Measurements from ENCODE around the gene C16orf89.

- TF ChIP-seq EZH2 (IDR thresholded peaks at IDR 0.05) (no peak), POLR2AphosphoS5 (IDR thresholded peaks at IDR 0.05; ENCODE audit: borderline replicate concordance, low read depth, low read length) (no peak)
Measured at GRCh38 chr16:5069854-5070253, 4.1 kb upstream of the C16orf89 start.
